ENCODE measurements around the gene PLEKHH1. TPM values are rescaled to one million over a fixed set of nuclear protein-coding genes. Genes with fewer than 3 reads are reported as not detected.

PLEKHH1 gene
- total and polyA plus RNA-seq, 2 experiments from 2014 or later = 14.7 to 33.9 TPM

- TF ChIP-seq CTCF (conservative IDR thresholded peaks at IDR 0.05; ENCODE audit: low read depth in 2 of 2) = no peak
- no peak for TF ChIP-seq ZNF462 (CRISPR knock-in tag; IDR thresholded peaks at IDR 0.05)
- no peak for TF ChIP-seq ZNF114 (CRISPR knock-in tag; IDR thresholded peaks at IDR 0.05)
- no peak for TF ChIP-seq REST (IDR thresholded peaks at IDR 0.05; ENCODE audit: unreplicated experiment)
- no peak for TF ChIP-seq POLR2AphosphoS5 (IDR thresholded peaks at IDR 0.05; ENCODE audit: low read depth)
- no peak for TF ChIP-seq EZH2 (IDR thresholded peaks at IDR 0.05; ENCODE audit: low read depth, unreplicated experiment)
- TF ChIP-seq JUNB (IDR thresholded peaks at IDR 0.05; ENCODE audit: unreplicated experiment) = no peak
- no peak for TF ChIP-seq STAT1 (IDR thresholded peaks at IDR 0.05; ENCODE audit: unreplicated experiment)
- TF ChIP-seq NANOG (IDR thresholded peaks at IDR 0.05; ENCODE audit: borderline replicate concordance) = no peak
- TF ChIP-seq ZNF331 (CRISPR knock-in tag; IDR thresholded peaks at IDR 0.05; ENCODE audit: low read depth) = no peak
- TF ChIP-seq EZH2phosphoT487 (IDR thresholded peaks at IDR 0.05; ENCODE audit: unreplicated experiment) = no peak
- TF ChIP-seq CREB1 (CRISPR knock-in tag; IDR thresholded peaks at IDR 0.05; ENCODE audit: low read depth) = no peak
- no peak for TF ChIP-seq ETS1 (IDR thresholded peaks at IDR 0.05)
- Histone ChIP-seq H3F3A (replicated peaks; ENCODE audit: low read depth) (no peaks in the 10 kb centered on the region), H3K79me2 (replicated peaks; ENCODE audit: insufficient read depth) (no peaks in the 10 kb centered on the region), H3K4me1 (ENCODE audit: insufficient read depth) (no peaks in the 10 kb centered on the region), H3K27me3 (ENCODE audit: insufficient read depth) (no peaks in the 10 kb centered on the region), H3K36me3 (ENCODE audit: insufficient read depth) (no peaks in the 10 kb centered on the region), H3K27ac (ENCODE audit: low read depth) (no peak overlapping the region), H3K9me2 (ENCODE audit: insufficient read depth) (no peaks in the 10 kb centered on the region), H3K4me2 (no peak overlapping the region), H4K20me1 (replicated peaks; ENCODE audit: insufficient read depth) (no peaks in the 10 kb centered on the region; the same call in 1 of the 2 replicates), H2AFZ (no peak overlapping the region), H3K4me3 (no peak overlapping the region)
- H3K36me3 Mint-ChIP-seq (ENCODE audit: low read depth) = peaks cover 25% of the 10 kb centered on the region
- no peak overlapping the region for H3K27ac Mint-ChIP-seq
- no peaks in the 10 kb centered on the region for H3K9me3 Mint-ChIP-seq
- ATAC-seq (no peak), DNase-seq (ENCODE audit: low spot score) (no peak)
- H3K4me3 Mint-ChIP-seq = no peak overlapping the region
- H3K4me1 Mint-ChIP-seq = peaks cover 8% of the 10 kb centered on the region
- H3K27me3 Mint-ChIP-seq (ENCODE audit: insufficient read depth, low read depth, poor library complexity) = peaks cover 3% of the 10 kb centered on the region
Observed at GRCh38 chr14:67574156-67574555, 41.1 kb downstream of the PLEKHH1 start.

Measured in GM23338 (cell line).